Measurements from ENCODE around the gene MTX2.

DNA sequence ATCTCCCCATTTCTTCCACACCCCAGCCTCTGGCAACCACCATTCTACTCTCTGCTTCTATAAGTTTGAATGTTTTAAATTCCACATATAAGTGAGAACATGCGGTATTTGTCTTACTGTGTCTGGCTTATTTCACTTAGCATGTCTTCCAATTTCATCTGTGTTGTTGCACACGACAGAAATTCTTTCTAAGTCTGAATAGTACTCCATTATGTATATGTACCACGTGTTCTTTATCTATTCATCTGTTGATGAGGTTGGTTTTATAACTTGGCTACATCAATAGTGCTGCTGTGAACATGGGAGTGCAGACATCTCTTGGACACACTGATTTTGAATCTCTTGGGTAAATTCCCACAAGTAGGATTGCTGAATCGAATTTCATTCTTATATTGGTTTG lies 31.8 kb upstream of the MTX2 start:
- TF ChIP-seq GATA2 (IDR thresholded peaks at IDR 0.05; ENCODE audit: low read depth, low read length): no peak
- TF ChIP-seq GATA3 (IDR thresholded peaks at IDR 0.05; ENCODE audit: low read depth, low read length): 0 out of 2 replicates have a peak, but pooled peaks have one; percentile 25
